GM06990 (cell line): ENCODE data around the gene LAMA2.

Experiments used
- DNase-seq: peaks from one replicate; pipeline ENCODE4 v3.0.0-alpha.2; 2011; ENCODE audit not compliant: insufficient read length; ENCODE audit errors: extremely low read depth
- H3K27me3 ChIP-seq: replicated peaks from 2 replicates; pipeline ENCODE4 v1.6.0; 2011; ENCODE audit warnings: low read length; ENCODE audit not compliant: control insufficient read depth, insufficient read depth
- H3K36me3 ChIP-seq: 2 replicates; pipeline ENCODE4 v1.5.1; 2011; ENCODE audit warnings: low read length; ENCODE audit not compliant: control insufficient read depth, insufficient read depth
- H3K4me3 ChIP-seq: replicated peaks from 2 replicates; pipeline ENCODE4 v1.5.1; 2011; ENCODE audit warnings: low read depth, mild to moderate bottlenecking, control low read depth, low read length
- CTCF ChIP-seq: IDR thresholded peaks from 2 replicates; pipeline ENCODE4 v1.5.1; 2011; ENCODE audit warnings: low read length, control low read depth, mild to moderate bottlenecking, inconsistent platforms; ENCODE audit not compliant: insufficient read depth, poor library complexity, severe bottlenecking

The LAMA2 gene

GRCh38 chr6:129353067-129353466 lies 470.1 kb downstream of the LAMA2 start:
- Histone ChIP-seq H3K27me3 (no peaks in the 10 kb centered on the region), H3K36me3 (no peaks in the 10 kb centered on the region), H3K4me3 (no peak overlapping the region)
- DNase-seq, result no peak
- no peak for TF ChIP-seq CTCF

- H3K36me3 ChIP-seq, result no peaks in the 10 kb centered on the region
- TF ChIP-seq CTCF, result no peak
- H3K27me3 ChIP-seq, result no peaks in the 10 kb centered on the region
- no peak for DNase-seq
- H3K4me3 ChIP-seq, result no peak overlapping the region
These were observed 473.2 kb downstream of the LAMA2 start for GRCh38 chr6:129356129-129356528.

GRCh38 chr6:129359811-129360681 lies 477.1 kb downstream of the LAMA2 start:
- no peak for DNase-seq
- Histone ChIP-seq H3K27me3 (no peaks in the 10 kb centered on the region), H3K36me3 (no peaks in the 10 kb centered on the region), H3K4me3 (no peak overlapping the region)
- no peak for TF ChIP-seq CTCF

GRCh38 chr6:129360682-129360955 lies 477.7 kb downstream of the LAMA2 start:
- no peak for TF ChIP-seq CTCF
- DNase-seq, result no peak
- H3K27me3 ChIP-seq, result no peaks in the 10 kb centered on the region
- H3K4me3 ChIP-seq, result no peak overlapping the region
- no peaks in the 10 kb centered on the region for H3K36me3 ChIP-seq

GRCh38 chr6:129364037-129364436 lies 481.1 kb downstream of the LAMA2 start:
- TF ChIP-seq CTCF, result no peak
- H3K27me3 ChIP-seq, result no peaks in the 10 kb centered on the region; the same call in 1 of the 2 replicates
- no peak overlapping the region for H3K4me3 ChIP-seq
- no peaks in the 10 kb centered on the region for H3K36me3 ChIP-seq
- DNase-seq, result no peak
